GM18505 (cell line): Measurements from ENCODE around the gene ROR2.

Source experiments
- ATAC-seq: cut with Tn5 transposase; IDR thresholded peaks from one replicate; pipeline ENCODE4 v1.9.1; 2021; ENCODE audit not compliant: unreplicated experiment
- POLR2A ChIP-seq: IDR thresholded peaks from 4 replicates; pipeline ENCODE4 v1.6.1; 2011; ENCODE audit warnings: borderline replicate concordance; ENCODE audit not compliant: insufficient read depth, insufficient read length; ENCODE audit errors: extremely low read depth

ROR2 gene

DNA sequence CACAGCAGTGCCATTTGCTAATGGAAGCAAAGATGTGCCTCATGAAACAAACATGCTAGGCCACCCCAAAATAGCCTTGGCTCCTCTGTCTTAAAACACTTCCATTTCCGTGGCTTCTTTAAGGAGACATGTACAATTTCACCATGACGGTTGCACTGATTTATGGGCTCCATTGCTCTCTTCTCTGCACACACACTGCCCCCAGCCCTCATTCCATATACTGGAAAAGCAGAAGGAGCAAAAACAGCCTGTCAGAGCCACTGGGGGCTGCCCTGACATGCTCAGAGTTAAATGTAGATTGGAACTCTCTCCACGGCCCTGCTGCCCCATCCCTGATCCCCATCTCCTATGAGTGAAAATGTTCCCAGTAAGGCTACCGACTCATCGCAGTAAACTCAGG is 114.8 kb downstream of the ROR2 start:
- ATAC-seq: no peak
- TF ChIP-seq POLR2A: no peak

- no peak for TF ChIP-seq POLR2A
- ATAC-seq: no peak
These were observed 115.3 kb downstream of the ROR2 start for GRCh38 chr9:91834740-91835139.

- no peak for TF ChIP-seq POLR2A
These were observed 116.2 kb downstream of the ROR2 start for GRCh38 chr9:91833878-91834255.

GRCh38 chr9:91833096-91833877 is 116.7 kb downstream of the ROR2 start:
- no peak for TF ChIP-seq POLR2A
- ATAC-seq: no peak

More at GRCh38 chr9:91833878-91834255, 116.2 kb downstream of the ROR2 start:
- ATAC-seq: no peak

- TF ChIP-seq POLR2A: no peak
- ATAC-seq: no peak
These were observed 117.7 kb downstream of the ROR2 start for GRCh38 chr9:91832322-91832721.

GRCh38 chr9:91825866-91826265 is 124.2 kb downstream of the ROR2 start:
- ATAC-seq: no peak
- TF ChIP-seq POLR2A: no peak

- TF ChIP-seq POLR2A: no peak
- ATAC-seq: no peak
These were observed 124.6 kb downstream of the ROR2 start for GRCh38 chr9:91825422-91825821.

DNA sequence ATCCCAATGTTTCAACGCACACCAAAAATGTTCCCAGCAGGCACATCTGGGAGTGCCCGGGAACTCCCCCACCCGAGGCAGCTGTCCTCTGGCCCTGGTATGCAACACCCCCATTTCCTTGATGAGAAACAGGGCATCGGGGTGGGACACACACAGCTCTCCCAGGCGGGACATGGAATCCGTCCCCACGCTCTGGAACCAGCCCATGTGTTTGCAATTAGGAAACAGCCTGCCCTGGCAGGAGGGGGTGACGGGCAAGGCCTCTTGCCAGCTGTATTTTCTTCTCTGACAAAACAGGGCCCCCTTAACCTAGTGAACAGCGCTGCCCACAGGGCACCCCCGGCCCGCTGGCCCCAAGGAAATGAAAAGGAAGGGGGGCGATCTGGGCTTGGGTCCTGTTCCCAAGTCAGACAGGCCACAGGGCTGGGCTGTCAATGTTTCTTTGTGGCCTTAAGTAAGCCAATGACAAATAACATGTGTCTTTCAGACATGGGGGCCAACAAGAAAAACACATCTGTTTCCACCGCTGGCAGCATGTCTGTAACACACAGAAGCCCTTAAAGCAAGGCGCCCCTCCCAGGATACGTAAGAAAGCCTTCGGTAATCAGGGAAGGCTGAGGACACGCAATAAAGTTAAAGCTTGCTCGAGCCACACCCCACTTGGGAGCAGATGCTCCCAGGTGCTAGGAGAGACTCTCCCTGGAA is 125.3 kb downstream of the ROR2 start:
- TF ChIP-seq POLR2A: no peak
- no peak for ATAC-seq

GRCh38 chr9:91824151-91824550 is 125.9 kb downstream of the ROR2 start:
- no peak for TF ChIP-seq POLR2A
- ATAC-seq: no peak

DNA sequence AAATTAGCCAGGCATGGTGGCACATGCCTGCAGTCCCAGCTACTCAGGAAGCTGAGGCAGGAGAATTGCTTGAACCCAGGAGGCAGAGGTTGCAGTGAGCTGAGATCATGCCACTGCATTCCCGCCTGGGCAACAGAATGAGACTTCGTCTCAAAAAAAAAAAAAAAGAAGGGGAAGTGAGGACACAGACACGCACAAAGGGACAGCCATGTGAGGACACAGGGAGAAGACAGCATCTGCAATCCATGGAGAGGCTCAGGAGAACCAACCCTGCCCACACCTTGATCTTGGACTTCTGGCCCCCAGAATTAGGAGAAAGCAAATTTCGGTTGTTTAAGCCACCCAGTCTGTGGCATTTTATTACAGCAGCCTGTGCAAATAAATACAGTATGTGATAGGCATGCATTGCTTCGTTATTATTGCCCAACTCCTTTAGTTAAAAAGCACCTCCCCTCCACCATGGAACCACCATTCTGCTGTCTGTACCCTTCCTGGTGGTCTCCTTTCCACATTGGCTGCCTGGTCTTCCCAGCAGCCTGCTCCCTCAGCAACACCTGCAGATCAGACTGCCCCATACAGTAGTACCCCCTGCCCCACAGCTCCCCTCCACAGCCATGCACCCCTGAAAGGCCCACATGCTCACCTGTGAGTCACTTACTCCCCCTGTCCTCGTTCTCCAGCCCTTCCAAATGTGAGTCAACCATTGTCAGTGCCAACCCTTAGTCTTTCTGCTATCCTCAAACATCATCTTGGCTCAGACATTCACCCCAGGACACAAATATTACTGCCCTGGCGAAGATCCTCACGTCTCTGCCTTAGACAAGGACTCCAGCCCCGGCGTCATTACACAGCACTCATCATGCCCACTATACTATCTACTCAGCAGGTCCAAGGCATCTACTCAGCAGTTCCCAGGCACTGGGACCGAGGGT is 128.8 kb downstream of the ROR2 start:
- no peak for TF ChIP-seq POLR2A
- ATAC-seq: no peak

- ATAC-seq: no peak
- no peak for TF ChIP-seq POLR2A
These were observed 129.8 kb downstream of the ROR2 start for GRCh38 chr9:91820126-91820750.

GRCh38 chr9:91818647-91819403 is 131.2 kb downstream of the ROR2 start:
- TF ChIP-seq POLR2A: no peak
- no peak for ATAC-seq
